ENCODE data around the gene RUFY4.
"Not testable (repeated sequence)": the region's sequence is repeated elsewhere in the genome, so short reads cannot be mapped to it uniquely, and the experiment has no call there.

Gene RUFY4

DNA sequence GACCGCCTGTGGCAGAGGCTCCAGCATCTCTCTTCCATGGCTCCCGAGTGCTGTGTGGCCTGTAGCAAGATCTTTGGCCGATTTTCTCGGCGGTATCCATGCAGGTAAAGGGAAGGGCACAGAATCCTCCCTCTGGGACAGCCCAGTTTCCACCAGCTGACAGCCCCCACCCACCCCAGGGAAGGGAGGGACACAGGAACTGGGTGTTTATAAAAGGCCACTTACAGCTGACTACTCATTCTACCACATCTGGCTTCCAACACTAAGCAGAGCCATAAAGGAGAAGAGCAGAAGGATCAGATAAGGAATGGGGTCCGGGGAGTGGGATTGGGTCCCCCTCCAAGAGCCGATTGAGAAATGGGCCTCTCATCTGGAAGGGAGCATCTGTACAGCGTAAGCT is 20.2 kb downstream of the RUFY4 start:
- DNase-seq (ENCODE audit: low spot score), result no peak

DNA sequence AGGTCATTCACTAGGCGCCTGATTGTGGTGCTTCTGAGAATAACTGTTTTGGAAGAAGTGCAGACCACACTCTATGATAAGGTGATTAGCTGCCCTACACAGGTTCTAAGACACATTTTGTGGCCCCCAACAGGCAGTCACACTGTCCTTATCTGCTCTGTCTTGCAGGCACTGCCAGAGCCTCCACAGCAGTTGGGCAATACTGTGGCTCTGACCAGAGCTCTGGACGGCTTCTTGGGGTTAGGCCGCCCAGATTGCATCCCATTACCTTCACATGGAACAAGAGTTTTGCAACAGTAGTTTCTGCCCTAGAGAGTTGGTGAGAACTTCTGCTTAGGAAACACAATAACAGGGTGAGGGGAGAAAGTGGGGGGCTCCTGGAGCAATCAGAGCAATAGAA is 22.7 kb downstream of the RUFY4 start:
- no peak for DNase-seq (ENCODE audit: low spot score)

DNA sequence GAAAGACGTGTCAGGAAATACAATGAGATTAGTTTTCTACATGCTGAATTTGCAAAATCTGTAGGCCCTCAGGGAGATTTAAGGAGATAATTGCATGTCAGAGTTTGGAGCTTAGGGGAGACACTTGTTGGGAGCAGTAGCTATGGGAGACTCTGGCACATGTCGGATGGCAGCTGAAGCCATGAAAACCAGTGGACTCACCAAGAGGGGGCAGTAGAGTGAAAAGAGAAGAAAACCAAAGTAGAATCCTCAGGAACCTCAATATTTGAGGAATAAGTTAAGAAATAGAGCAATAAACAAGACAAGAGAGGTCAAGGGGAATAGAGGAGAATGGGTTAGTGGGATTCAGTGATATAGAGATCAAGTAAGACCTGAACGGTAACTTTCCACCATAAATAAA is 24.8 kb downstream of the RUFY4 start:
- DNase-seq (ENCODE audit: low spot score), result no peak

DNA sequence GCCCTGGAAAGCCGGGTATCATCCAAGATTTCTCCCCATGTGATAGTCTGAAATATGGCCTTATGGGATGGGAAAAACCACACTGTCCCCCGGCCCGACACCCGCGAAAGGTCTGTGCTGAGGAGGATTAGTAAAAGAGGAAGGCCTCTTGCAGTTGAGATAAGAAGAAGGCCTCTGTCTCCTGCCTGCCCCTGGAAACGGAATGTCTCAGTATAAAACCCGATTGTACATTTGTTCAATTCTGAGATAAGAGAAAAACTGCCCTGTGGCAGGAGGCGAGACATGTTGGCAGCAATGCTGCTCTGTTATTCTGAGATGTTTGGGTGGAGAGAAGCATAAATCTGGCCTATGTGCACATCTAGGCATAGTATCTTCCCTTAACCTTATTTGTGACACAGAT is 26.8 kb downstream of the RUFY4 start:
- DNase-seq (ENCODE audit: low spot score), result no peak

DNA sequence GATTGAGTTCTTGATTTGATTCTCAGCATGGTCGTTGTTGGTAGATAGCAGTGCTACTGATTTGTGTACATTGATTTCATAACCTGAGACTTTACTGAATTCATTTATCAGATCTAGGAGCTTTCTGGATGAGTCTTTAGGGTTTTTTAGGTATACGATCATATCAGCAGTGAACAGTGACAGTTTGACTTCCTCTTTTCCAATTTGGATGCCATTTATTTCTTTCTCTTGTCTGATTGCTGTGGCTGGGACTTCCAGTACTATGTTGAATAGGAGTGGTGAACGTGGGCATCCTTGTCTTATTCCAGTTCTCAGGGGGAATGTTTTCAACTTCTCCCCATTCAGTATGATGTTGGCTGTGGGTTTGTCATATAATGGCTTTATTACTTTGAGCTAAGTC is 28.9 kb downstream of the RUFY4 start:
- no peak for DNase-seq (ENCODE audit: low spot score)

DNA sequence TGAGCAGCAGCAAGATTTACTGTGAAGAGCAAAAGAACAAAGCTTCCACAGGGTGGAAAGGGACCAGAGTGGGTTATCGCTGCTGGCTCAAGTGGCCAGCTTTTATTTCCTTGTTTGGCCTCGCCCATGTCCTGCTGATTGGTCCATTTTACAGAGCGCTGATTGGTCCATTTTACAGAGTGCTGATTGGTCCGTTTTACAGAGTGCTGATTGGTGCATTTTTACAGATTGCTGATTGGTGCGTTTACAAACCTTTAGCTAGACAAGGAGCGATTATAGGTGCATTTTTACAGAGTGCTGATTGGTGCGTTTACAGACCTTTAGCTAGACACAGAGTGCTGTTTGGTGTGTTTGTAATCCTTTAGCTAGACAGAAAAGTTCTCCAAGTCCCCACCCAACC is 39.8 kb downstream of the RUFY4 start:
- not testable (repeated sequence) for DNase-seq (ENCODE audit: low spot score)

DNA sequence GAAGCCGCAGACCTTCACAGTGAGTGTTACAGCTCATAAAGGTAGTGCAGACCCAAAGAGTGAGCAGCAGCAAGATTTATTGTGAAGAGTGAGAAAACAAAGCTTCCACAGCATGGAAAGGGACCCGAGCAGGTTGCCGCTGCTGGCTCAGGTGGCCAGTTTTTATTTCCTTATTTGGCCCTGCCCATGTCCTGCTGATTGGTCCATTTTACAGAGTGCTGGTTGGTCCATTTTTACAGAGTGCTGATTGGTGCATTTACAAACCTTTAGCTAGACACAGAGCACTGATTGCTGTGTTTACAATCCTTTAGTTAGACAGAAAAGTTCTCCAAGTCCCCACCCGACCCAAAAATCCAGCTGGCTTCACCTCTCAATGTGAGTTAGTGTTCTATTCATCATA is 52.7 kb downstream of the RUFY4 start:
- not testable (repeated sequence) for DNase-seq (ENCODE audit: low spot score)

DNA sequence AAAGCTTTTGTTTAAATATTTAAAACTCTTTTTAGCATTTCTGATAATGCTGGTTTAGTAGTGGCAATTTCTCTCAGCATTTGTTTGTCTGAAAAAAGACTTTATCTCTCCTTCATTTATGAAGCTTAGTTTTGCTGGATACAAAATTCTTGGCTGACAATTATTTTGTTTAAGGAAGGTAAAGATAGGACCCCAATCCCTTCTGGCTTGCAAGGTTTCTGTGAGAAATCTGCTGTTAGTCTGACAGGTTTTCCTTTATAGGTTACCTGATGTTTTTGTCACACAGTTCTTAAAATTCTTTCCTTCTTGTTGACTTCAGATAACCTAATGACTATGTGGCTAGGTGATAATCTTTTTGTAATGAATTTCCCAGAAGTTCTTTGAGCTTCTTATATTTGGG is 53.2 kb downstream of the RUFY4 start:
- DNase-seq (ENCODE audit: low spot score), result not testable (repeated sequence)

DNA sequence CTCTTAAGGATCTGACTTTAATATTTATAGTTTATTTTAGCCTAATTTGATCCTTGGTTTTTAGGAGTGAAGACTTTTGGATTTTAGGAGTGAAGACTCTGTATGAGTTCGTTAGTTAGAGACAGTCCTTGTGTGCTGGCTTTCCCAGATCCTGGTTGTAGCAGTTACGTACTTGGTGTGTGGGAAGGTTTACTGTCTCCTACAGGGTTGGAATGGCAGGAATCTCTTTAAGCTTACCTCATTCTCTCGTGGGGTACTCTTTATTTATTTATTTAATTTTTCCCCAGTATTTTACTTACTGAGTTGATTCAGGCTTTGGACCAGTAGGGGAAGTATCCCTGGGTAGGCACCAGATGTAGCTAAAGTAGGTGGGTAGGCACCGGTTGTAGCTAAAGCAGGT is 54.9 kb downstream of the RUFY4 start:
- no peak for DNase-seq (ENCODE audit: low spot score)

DNA sequence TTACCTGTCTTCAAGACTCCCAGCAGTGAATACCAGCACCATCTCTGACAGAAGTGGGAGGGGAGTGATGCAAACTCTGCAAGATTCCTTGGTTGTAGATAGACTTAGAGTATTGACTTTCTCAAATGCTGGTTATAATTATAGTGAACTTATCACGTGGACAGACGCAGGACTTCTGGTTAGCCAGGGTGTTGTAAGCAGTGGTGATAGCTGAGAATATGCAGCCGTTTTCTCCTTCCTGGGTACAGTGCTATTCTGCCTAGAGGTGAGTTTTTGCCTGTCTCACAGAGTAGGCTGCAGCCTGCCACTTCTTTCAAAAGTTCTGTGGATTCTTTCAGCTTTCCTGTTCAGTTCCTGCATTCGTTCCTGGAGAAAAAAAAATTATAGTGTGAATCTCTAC is 56.0 kb downstream of the RUFY4 start:
- no peak for DNase-seq (ENCODE audit: low spot score)

DNA sequence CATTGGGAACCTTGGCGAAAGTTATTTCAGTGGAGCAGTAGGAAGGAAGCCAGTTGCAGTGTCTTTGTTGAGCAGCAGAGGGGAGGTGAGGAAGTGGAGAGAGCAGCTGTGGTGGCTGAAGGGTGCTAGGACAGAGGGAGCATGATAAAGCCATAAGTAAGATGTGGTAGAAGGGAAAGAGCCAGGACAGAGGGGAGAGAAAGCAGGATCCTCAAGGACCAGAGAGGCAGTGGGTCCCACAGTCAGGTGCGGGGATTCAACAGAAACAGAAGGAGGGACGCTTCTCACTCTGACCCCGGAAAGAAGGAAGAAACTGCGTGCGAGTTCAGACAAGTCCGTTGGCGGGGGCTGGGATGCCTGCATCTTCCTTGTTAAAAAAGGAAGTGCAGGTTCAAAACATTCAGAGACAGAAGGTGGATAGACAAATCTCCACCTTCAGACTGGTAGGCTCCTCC is 56.6 kb downstream of the RUFY4 start, which contains the start of gene CXCR2:
Gene CXCR2, plus strand, starts transcription at position 403 of the 455 bp plus-strand sequence. CDS start 8,774 bp downstream, outside the sequence.
- DNase-seq (ENCODE audit: low spot score), result no peak

DNA sequence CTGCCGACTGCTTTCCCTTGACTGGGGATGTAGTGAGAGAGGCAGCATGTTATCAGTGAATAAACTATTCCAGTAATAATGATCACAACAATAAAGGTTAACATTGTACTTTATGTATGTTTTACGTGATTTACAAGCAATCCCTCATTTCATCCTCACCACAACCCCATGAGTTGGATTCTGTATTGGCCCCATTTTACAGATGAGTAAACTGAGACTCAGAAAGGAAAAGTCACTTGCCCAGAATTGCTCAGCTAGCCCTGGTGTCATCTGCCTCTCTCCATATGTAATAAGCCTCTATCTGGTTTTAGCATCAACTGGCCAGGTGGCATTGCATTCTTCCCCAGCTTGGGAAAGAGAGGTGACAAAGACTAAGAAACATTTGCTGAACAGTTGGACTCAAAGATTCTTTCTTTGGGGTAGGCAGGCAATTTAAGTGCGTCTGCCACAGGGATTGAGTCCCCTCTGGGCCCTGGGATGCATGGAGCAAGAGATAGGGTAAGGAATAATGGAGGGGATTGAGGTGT is 58.9 kb downstream of the RUFY4 start:
- no peak for DNase-seq (ENCODE audit: low spot score)

DNA sequence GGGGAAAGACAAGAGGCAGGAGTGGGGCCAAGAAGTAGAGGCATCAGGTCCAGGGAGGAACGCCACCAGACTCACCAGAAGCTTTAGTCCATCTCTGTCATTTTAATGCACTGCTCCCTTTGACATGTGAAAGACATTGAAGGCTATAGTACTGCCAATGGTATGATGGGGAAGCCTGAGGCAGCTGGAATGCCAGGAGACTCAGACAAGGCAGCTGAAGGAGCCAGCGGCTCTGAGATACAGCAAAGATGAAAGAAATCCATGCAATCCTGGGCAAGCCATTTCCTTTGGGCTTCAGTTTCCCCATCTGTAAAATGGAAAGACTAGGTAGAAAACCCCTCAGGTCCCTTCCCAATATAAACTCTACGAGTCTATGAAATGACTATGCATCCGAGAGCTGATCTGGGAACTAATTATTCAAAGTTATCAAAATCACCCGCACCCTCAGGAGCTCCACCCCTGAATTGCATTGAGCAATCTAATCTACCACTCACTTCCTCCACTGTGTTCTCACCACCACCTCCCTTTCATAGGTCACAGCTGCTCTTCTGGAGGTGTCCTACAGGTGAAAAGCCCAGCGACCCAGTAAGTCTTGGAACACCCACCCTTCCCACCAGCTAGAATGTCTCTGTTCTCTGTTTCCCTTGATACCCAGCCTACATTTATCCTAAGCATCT is 59.9 kb downstream of the RUFY4 start:
- no peak for DNase-seq (ENCODE audit: low spot score)

DNA sequence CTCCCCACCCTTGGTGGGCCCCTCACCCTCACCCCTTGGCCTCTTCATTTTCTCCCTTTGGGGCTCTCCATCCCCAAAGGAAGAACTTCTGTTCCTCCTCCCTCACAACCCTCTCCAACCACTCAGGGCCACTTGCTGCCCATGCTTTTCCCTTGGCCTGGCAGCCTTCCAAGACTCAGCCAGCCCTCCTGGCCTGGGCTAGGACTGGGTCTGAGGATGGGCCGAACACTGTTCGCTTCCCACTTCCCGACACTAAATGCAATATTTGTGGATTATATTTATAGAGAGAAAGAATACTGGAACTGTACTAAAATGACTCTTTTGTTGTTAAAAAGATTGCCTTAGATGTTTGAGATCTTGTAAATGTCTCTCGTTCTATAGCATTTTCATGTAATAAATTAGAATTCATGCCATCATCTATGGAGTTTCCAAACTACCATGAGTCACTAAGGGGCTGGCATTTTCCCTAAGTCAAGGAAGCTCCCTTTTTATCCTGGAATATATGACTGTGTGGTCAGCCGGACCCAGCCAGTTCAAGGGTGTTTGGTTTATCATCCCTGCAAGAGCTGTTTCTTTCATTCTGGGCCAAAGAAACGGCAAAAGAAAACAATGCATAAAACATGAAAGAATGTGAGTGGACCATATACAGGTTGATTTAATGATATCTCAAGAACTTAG is 60.5 kb downstream of the RUFY4 start:
- DNase-seq (ENCODE audit: low spot score), result no peak

DNA sequence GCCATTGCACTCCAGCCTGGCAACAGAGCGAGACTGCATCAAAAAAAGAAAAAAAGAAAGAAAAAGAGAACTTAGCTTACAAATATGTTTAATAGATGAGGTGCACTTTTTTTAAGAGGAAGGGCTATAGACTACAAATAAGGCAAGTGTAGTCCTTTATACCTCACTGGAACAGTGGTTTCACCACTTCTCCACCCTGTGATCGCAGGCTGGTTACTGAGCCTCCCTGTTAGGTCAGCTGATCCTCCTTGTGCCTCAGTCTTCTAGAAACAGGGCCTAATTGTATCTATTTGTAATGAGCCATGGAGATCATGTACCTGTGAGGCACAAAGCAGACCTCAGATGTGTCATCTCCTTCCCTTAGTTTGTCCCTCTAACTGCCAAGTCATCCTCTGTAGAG is 61.3 kb downstream of the RUFY4 start:
- DNase-seq (ENCODE audit: low spot score), result no peak

DNA sequence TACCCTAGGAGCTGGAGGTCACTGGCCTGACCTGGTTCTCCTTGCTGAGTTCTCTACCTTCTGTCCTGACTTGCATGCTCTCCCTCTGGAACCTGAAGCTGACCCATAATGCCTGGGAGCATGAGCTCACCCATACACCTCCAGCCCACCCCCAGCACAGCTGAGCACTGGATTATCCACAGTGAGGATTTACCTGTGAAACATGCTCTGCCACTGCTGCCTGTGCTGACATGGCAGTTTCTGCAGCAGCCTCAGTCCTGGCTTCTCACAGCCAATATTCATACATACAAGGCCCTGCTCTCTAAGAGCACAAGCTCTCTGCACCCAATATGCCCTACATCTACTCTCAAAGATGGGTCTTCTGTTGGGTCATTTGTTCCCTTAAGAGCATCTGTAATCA is 61.8 kb downstream of the RUFY4 start:
- DNase-seq (ENCODE audit: low spot score), result no peak

DNA sequence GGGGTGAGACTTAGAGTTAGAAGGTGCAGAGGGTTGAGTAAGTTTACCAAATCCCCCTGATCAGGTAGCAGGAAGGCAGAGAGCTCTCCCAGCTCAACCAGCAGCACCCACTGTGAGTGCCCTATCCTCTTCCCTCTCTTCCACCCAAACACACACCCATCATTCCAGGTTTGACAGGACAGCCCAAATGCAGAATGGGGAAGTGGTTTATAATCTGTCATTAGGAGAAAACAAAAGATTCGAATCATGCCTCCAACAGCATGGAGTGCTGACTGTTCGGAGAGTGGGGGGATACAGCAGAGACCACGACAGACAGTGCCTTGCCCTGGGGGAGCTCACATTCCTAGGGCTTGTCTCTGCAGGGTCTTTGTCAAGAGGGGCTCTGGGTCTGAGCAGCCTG is 68.5 kb downstream of the RUFY4 start:
- no peak for DNase-seq (ENCODE audit: low spot score)

DNA sequence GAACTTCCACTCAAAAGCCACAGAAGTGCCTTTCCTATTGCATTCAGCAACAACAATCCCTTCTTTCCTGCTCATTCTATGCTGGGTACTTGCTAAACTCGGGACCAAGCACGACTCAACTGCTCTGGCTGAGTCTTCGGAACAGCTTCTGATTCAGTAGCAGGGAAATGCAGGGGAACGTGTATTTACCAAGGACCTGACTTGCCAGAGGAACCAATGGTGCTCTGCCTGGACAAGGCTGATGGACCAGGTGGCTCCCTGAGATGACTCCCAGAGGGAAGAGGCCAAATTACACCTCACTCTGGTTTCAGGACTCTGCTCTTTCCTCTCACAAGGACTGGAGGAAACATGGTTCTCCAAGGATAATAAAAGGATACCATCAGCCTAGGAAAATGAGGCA is 69.0 kb downstream of the RUFY4 start:
- no peak for DNase-seq (ENCODE audit: low spot score)
